HG03342 (cell line): ENCODE results near the gene STX18.
A peak's percentile ranks its signal among the peaks of the same experiment; 100 is the strongest.
"Not testable (repeated sequence)": the region's sequence is repeated elsewhere in the genome, so short reads cannot be mapped to it uniquely, and the experiment has no call there.

Experiments used
- ATAC-seq: cut with Tn5 transposase; IDR thresholded peaks from one replicate; pipeline ENCODE4 v1.9.1; 2021; ENCODE audit warnings: mild to moderate bottlenecking, moderate library complexity; ENCODE audit not compliant: unreplicated experiment

STX18 gene

GRCh38 chr4:4480685-4481398 is 61.0 kb downstream of the STX18 start:
- no peak for ATAC-seq

GRCh38 chr4:4480205-4480604 is 61.6 kb downstream of the STX18 start:
- ATAC-seq, result no peak

GRCh38 chr4:4479366-4479765 is 62.5 kb downstream of the STX18 start:
- no peak for ATAC-seq

- ATAC-seq, result no peak
These were observed 64.1 kb downstream of the STX18 start for GRCh38 chr4:4477796-4478195.

- no peak for ATAC-seq
These were observed 64.5 kb downstream of the STX18 start for GRCh38 chr4:4477391-4477790.

- ATAC-seq, result no peak
These were observed 67.4 kb downstream of the STX18 start for GRCh38 chr4:4474476-4474875.

- ATAC-seq, result no peak
These were observed 69.4 kb downstream of the STX18 start for GRCh38 chr4:4472344-4472958.

GRCh38 chr4:4471195-4471594 is 70.7 kb downstream of the STX18 start:
- ATAC-seq, result no peak

GRCh38 chr4:4470208-4470607 is 71.6 kb downstream of the STX18 start:
- no peak for ATAC-seq

GRCh38 chr4:4465238-4465637 is 76.6 kb downstream of the STX18 start:
- ATAC-seq, result not testable (repeated sequence)

GRCh38 chr4:4462970-4463369 is 78.9 kb downstream of the STX18 start:
- no peak for ATAC-seq

- no peak for ATAC-seq
These were observed 80.0 kb downstream of the STX18 start for GRCh38 chr4:4461850-4462249.

- ATAC-seq, result no peak
These were observed 80.7 kb downstream of the STX18 start for GRCh38 chr4:4461178-4461577.

- no peak for ATAC-seq
These were observed 81.1 kb downstream of the STX18 start for GRCh38 chr4:4460759-4461158.

- ATAC-seq, result no peak
These were observed 82.7 kb downstream of the STX18 start for GRCh38 chr4:4459181-4459580.

- no peak for ATAC-seq
These were observed 83.9 kb downstream of the STX18 start for GRCh38 chr4:4457803-4458553.

- no peak for ATAC-seq
These were observed 84.9 kb downstream of the STX18 start for GRCh38 chr4:4456816-4457578.

- ATAC-seq, result no peak
These were observed 85.5 kb downstream of the STX18 start for GRCh38 chr4:4456351-4456750.

- ATAC-seq, result peak; percentile 65
These were observed 86.5 kb downstream of the STX18 start for GRCh38 chr4:4455210-4455865.

- no peak for ATAC-seq
These were observed 95.4 kb downstream of the STX18 start for GRCh38 chr4:4446434-4446833.

GRCh38 chr4:4443821-4444220 is 98.0 kb downstream of the STX18 start:
- no peak for ATAC-seq
